GM21576 (cell line): Measurements from ENCODE around the gene VWA5B1.
"Not testable (repeated sequence)": the region's sequence is repeated elsewhere in the genome, so short reads cannot be mapped to it uniquely, and the experiment has no call there.

Source experiments
- ATAC-seq: cut with Tn5 transposase; IDR thresholded peaks from one replicate; pipeline ENCODE4 v1.9.1; 2021; ENCODE audit warnings: mild to moderate bottlenecking, moderate library complexity; ENCODE audit not compliant: unreplicated experiment

The VWA5B1 gene

DNA sequence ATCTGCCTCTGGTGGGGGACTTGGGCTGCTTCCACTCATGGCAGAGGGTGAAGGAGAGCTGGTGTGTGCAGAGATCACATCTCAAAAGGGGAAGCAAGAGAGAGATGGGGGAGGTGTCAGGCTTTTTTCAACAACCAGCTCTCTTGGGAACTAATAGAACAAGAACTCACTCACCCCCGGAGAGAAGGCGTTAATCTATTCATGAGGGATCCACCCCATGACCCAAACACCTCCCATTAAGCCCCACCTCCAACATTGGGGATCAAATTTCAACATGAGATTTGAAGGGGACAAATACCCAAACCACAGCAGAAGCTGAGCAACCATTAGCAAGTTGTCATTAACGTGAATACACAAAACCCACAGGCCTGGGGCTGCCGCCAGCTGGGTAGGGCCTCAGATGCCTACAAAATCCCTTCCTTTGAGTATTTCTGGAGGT is 12.0 kb upstream of the VWA5B1 start:
- ATAC-seq: no peak

DNA sequence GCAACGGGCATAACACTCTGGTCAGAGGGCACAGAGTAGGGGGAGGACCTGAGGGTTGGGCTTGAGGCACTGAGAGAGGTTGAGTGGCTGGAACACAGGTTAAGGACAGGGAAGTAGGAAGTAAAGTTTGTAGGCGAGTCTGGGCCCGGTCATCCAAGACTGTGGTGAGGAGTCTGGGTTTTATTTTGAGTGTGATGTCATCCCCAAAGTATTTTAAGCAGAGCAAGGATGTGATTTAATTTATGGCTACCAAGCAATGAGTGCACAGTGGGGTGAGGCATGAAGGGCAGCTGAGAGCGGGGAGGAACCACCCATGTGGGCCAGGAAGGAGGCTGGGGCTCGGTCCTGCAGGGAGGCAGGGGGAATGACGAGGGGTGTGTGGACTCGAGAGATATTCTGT is 11.2 kb upstream of the VWA5B1 start:
- no peak for ATAC-seq

DNA sequence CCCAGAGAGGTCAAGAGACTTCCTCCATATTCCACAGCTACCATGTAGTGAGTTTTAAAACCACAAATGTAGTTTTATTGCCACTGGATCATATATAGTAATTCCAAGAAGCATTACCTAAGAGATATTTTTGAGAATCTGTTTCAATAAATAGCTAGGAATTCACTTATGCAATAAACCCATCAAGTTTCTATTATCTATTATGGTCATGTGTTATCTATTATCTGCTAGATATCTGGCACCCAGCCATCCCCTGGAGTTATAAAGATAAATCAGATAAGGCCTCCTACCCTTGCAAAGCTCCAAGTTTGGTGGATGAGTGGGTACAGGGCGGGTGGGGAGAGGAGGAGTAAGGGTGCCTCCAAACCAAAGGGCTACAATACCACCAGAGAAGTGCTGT is 10.3 kb upstream of the VWA5B1 start:
- no peak for ATAC-seq

DNA sequence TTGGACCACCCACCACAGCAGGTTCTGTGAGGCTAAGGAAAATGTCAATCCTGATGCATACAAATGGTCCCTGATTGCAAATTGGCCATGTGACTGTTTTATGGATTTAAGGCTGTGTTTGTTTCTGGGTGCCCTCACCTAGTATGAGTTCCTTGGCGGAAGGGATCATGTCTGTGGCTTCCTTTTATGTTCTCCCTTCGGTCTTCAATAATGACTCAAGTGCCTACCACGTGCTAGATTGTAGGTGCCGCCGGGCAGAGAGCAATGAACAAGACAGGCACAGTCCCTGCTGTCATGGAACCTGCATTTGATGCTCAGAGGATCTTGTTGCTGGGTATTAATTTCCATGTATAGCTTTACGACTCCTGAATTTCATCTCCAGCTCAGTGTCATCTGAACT is 9.8 kb upstream of the VWA5B1 start:
- ATAC-seq: no peak

DNA sequence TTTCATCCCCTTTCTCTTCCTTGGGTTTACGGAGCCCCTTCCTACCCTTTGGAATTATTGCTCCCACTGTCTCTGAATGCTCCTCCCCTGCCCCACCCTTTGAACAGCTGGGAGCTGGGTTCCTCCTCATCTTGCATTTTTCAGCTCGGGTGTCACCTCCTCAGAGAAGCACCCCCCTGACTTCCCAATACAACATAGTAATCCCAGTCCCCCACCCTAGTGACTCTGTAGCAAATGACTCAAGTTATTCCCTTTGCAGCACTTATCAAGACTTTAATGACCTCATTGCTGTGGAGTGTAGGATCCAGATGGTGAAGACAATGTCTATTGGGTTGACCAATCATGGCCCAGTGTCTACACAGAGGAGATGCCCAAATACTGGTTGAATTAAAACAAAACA is 8.9 kb upstream of the VWA5B1 start:
- no peak for ATAC-seq

DNA sequence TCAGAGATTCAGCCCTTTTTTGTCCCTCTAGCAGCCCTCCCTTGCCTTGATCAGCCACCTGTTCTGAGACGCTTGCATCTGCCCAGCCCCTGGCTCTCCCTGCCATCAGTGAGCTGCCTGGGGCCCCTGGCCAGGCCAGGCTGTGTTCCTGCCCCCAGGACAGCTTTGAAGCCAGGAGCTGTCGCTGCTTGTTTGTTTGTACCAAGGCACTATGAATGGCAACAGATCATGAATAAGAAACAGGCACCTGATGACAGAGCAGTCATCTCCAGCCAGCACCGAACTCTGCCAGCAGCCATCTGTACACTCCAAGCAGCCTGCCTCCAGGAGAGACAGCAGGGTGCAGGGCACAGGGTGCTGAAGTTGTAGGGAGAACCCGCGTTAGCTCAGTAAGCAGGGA is 8.1 kb upstream of the VWA5B1 start:
- no peak for ATAC-seq

DNA sequence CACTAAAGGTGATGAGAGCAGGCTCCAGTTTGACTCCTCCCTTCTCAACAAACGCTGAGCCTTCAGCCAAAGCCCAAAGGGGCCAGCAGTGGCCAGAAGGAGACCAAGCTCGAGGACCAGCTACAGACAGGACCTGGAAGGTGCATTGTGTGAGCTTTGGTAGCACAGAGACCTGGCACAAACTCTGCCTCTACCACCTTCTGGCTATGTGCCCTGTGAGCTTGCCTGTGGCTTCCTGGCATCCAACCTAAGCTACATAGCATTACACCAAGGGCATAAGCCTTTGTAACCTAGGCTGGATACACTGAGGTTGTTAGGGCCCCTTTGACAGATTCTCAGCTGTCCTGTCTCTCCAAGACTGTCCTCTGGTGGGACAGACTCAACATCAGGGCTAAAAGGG is 6.6 kb upstream of the VWA5B1 start:
- ATAC-seq: no peak

DNA sequence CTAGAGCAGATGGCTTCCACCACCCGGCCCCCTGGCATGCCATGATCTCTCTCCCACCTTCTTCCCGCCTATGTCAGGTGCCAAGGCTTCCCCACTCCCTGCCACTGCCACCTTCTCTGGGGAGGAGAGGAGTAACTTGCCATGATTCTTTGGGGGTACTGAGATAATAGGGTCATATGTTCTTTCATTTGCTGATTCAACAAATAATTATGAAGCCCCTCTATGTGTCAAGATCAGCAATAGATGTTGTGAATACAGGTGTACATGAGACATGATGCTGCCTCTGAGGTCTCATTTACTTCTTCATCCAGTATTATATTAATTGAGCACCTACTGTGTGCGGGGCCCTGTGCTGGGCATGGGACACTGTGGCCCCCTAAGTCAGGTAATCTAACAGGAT is 6.0 kb upstream of the VWA5B1 start:
- ATAC-seq: no peak

DNA sequence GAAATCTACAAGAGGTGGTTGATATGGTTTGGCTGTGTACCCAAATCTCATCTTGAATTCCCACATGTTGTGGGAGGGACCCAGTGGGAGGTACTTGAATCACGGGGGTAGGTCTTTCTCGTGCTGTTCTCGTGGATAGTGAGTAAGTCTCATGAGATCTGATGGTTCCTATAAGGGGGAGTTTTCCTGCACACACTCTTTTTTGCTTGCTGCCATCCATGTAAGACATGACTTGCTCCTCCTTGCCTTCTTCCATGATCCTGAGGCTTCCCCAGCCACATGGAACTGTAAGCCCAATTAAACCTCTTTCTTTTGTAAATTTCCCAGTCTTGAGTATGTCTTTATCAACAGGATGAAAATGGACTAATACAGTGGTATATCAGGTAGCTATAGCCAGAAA is 5.2 kb upstream of the VWA5B1 start:
- no peak for ATAC-seq

DNA sequence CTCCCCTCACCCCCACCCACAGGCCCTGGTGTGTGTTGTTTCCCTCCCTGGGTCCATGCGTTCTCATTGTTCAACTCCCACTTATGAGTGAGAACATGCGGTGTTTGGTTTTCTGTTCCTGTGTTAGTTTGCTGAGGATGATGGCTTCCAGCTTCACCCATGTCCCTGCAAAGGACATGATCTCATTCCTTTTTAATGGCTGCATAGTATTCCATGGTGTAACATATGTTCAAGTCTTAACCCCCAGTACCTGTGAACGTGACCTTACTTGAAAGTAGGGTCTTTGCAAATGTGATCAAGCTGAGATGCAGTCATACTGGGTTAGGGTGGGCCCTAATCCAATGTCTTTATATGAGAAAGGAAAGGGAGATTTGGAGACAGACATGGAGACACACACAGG is 3.0 kb upstream of the VWA5B1 start:
- not testable (repeated sequence) for ATAC-seq

DNA sequence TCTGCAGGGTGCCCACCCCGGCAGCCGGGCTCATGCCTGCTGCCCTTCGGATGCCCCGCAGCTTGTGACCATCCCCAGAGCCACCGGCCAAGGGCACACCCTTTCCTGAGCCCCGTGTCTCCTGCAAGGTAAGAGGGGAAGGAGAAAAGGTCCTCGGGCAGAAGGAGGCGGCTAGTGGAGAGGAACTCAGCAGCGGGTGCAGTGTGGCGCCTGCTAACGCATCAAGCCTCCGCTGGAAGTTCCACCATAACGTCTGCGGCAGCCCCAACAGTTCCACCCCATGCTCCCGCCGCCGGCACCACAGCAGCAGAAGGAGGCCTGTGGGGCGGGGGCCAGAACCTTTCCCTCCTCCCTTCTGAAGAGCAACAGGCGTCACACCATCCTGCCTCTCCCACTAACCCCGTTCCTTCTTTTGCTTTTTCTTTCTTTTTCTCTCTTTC is 990 bp downstream of the VWA5B1 start:
- no peak for ATAC-seq

DNA sequence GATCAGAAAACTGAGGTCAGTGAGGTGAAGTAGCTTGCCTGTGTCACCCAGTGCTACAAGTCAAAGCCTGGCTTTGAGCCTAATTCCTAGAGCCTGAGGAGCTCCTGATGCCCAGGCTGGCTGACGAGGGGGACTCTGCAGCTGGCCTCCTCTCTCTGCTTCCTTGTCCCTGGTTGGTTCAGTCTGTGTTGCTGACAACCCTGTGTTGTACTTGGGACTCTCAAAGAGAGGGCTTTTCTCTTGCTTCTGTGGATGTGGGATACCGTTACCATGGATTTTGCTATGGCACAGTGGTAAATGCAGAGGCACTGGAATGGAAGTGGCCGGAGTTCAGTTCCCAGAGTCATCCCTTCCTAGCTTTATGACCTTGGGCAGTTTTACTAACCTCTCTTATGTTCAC is 8.0 kb downstream of the VWA5B1 start:
- no peak for ATAC-seq

DNA sequence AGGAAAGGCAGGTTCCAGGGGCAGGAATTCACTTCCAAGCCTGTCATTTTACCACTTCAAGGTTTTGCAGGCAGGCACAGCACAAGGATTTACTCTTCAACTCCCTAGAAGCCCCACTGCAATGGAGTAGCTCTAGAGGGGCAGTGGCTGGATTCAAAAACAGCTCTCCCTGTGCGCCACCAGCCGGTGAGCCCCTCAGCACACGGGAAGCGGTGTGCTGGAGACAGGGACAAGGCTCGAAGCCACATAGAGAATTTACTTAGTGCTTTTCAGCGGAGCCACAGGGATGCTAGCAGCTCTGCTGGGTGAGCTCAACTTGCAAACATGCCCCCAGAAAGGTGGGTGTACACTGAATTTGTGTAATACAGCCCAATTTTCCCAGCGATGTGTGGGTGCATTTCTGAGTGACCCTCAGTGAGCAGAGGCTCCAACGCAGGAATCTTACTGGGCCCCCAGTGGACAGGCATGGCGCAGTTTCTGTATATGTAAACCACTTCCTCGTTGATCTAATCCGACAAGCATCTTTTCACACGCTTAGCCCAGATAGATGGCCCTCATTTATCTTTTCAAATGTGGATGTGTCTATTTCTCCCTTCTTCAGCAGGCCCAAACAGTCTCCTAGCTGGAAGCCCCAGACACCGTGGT is 10.9 kb downstream of the VWA5B1 start:
- no peak for ATAC-seq

DNA sequence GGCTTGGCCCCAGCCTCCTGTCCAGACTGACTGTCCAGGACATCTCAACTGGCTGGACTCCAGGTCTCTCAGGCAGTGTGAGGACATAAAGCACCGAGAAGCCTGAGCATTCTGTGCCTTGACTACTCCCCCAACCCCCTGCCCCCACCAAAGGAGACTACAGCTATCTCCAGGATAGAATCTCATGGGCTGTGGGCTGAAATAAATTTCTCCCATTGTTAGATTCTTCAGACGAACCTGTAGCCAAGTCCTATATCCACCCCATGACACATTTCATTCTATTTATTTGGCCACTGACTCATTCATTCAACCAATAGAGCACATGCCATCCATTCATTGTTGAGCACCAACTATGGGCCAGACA is 11.4 kb downstream of the VWA5B1 start:
- no peak for ATAC-seq

DNA sequence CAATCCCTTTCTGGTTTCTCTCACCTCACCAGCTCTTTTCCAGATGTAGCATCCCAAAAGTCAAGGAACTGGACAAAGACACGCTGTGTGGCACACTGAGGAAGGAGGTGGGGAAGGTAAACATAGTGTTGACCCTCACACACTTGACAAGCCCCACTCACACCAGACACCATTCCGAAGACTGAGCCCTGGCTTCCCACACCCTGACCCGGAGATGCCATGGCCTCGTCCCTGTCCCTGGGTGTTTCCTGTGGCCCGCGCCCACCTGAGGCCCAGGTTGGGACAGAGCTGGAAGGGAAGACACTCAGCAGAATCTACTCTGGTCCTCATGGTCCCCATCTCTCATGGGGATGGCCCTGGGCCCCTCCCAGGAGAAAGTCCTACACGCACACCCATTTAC is 16.4 kb downstream of the VWA5B1 start:
- no peak for ATAC-seq

DNA sequence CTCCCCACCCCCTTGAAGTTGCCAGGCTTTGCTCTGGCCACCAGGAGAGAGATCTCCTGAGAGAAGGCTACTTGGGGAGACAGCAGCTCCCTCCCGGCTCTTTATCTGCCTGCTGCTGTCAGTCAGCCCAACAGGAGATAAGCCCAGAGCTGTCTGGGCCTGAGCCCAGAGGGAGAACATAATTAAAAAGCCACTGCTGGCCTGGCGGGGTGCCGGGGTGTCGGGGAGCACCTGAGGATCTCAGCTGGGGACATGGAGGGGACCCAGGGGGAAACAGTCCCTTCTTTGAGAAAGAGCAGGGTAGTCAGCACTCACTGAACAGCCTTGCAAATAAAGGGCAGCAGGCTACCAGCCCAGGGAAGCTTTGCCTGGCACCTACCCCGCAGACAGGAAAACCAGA is 17.9 kb downstream of the VWA5B1 start:
- no peak for ATAC-seq

DNA sequence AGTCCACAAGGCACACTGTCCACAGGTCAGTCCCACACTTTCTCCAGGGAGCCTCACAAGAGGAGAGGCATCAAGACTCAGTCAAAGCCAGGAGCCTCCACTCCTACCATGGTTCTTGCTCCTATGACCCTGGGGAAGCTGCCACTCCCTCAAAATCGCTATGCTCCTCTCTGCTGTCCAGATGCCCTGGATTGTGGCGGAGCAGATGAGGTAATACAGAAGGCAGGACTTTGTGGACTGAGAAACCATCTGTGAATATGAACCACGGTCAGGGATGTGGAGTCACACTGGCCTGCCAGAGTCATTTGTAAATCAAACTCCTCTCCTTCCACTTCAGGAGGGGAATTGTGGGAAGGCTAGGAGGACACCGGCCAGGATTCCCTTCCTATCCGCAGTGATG is 20.6 kb downstream of the VWA5B1 start:
- no peak for ATAC-seq

DNA sequence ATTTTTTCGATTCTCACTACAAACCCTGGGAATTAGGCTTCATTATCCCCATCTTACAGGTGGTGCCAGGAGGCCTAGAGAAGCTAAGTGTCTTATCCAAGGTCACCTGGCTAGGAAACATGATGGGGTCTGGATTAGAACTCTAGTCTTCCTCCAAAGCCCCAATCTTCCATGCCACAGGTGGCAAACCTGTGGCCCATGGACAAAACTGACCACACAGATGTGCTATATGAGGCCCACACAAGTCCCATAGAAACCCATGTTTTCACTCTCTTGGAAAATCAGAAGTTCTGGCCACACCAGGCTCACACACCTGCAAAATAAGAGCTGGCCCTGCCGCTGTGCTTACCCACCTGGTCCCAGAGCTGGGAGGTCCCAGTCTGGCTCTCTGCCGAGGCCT is 21.6 kb downstream of the VWA5B1 start:
- ATAC-seq: no peak

DNA sequence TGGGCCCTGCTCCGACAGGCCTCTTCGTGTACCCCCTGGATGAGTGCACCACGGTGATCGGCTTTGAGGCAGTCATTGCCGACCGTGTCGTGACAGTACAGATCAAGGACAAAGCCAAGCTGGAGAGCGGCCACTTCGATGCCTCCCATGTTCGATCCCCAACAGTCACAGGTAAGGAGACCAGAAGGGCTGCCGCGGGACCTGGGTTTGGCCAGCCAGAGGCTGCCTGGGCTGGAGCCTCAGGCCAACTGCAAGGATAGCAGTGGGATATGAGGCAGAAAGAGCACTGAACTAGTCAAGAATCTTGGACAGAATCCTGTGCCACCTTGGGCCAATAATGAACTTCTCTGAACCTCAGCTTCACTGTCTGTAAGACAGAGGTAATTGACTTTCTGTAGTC is 22.1 kb downstream of the VWA5B1 start:
- no peak for ATAC-seq

DNA sequence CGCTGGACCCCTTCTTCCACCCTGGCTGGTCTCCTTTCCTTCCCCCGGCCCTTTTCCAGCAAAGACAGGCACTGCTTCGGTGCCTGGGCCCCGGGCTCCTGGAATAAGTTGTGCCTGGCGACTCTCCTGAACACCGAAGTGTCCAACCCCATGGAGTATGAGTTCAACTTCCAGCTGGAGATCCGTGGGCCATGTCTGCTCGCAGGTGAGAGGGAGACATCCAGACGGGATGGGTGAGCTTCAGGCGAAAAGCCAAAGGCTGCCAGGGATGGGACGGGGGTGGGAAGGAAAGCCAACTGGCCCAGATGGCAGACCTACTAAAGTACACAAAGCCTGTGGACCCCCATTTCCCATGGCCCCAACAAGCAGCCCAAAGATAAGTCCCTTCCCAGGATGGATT is 26.8 kb downstream of the VWA5B1 start:
- no peak for ATAC-seq

DNA sequence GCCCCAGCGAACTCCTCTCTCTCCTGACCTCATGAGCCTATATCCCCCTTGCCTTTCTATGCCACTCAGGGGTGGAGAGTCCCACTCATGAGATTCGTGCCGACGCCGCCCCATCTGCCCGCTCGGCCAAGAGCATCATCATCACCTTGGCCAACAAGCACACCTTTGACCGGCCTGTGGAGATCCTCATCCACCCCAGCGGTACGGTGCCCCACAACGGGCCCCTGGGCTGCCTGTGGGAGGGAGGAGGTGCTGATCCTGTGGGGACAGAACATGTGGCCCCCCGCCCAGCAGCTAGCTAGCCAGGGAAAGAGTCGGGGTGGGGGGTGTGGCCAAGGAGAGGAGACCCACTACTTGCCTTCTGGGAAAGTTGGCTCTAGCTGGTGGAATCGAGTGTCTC is 27.8 kb downstream of the VWA5B1 start:
- no peak for ATAC-seq

DNA sequence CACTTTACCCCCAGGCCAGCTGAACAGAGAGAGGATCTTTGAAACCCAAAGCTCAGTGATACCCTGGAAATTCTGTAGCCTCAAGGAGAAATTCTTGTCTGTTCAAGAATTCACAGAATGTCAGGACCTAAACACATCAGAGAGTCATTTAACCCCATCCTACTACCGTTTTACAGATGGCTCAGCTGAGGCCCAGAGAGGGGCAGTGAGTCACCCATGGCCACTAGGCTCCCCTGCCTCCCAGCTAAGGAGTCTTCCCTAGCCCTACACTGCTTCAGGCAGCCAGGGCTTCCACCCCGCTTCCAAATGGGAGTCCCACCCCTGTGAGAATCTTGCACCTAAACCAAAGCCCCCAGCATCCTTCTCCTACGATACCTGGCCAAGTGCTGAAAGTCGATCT is 28.3 kb downstream of the VWA5B1 start:
- no peak for ATAC-seq

DNA sequence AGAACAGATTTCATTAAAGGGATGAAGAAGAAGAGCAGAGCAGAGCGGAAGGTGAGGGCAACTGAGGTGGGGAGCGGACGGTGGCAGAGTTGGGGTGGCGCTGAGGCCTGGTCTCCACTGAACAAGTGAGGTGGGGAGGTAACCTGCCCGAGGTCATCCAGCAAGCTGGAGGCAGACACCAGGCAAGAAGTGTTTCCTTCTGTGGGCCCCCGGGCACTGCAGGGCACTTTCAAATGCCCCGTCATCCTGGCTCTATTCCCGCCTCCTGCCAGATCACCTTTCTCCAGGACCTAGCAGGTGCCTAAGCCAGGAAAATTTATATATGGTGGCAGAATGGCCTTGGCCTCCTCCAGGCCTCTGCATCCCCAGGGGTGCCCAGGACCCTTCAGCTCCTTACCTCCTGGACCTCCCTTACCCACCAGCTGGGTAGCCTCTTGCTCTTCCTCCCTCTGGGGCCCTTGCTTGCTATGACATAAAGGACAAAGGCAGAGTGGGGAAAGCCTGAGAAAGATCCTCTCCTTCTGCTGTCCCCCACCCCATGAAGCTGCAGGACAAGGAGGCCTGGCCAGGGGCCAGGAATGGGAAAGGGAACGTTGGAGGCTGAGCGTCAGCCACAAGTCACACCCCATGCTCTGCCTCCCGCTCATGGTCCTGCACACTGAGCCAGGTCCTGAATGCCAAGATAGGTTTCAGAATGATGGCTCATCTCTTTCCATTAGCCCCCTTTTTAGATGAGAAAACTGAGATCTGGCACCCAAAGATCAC is 29.0 kb downstream of the VWA5B1 start:
- ATAC-seq: no peak
